GM12872 (cell line): Measurements from ENCODE around the gene CXCL14.

Experiments used
- CTCF ChIP-seq: IDR thresholded peaks from 3 replicates; pipeline ENCODE4 v1.5.1; 2011; ENCODE audit warnings: low read depth, mild to moderate bottlenecking, low read length, moderate library complexity; ENCODE audit not compliant: insufficient read depth

Gene CXCL14

GRCh38 chr5:135596157-135596763 lies 17.5 kb upstream of the CXCL14 start:
- TF ChIP-seq CTCF = no peak

DNA sequence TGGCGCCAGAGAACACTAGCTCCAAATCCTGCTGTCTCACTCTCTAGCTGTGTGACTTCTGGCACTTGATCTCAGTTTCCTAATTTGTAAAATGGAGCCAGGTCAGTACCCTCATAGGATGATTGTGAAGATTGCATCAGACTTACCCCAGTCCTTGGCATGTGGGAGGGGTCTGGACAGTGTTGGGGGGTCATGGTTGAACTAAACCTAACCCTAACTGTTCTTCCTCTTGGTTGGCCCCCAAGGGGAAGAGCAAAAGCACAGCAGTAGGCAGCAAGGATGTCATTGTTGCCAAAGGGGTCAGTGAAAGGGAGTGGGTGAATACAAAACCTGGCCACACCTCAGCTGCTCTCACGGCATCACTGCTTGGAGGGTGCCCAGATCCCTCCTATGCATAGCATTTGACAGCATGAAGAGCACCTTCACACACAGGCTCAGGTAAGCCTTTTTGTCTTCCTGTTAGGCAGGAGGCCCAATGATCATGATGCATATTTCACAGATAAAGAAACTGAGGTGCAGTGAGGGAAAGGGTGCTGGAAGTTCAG lies 15.7 kb upstream of the CXCL14 start:
- no peak for TF ChIP-seq CTCF

DNA sequence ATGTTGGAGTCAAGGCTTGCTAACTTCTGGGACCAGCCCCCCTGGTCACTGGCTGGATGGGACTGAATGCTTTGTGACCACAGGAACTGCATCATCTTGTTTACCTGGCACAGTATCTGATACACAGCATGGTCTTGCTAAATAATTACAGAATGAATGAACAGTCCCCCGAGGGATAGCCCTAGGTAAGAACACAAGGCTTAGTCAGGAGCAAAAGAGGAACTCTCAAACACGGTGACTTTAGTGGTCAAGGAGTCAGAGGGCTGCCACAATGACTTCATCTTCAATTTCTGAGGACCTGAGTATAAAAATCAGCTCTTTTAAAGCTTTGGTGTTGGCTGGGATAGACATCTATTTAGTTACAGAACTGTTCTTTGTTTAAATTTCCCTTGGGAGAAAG lies 15.1 kb upstream of the CXCL14 start:
- TF ChIP-seq CTCF = no peak

DNA sequence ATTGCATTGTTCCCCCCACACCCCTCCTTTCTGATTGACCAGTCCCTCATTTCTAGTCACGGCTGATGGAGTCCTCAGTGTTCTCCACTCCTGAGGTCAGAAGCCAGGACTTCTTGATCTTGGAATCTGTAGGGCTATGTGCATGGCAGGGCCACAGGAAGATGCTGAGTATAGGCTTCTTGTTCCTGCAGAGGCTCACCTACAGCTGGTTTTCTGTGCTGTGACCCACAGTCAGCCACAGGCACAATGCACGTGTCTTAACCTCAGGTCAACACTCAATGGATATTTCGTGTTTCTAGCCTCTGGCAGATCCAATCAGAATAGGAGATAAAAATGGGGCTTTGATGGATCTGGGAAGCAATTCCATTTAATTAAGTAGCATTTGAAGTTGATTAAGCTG lies 14.3 kb upstream of the CXCL14 start:
- no peak for TF ChIP-seq CTCF

DNA sequence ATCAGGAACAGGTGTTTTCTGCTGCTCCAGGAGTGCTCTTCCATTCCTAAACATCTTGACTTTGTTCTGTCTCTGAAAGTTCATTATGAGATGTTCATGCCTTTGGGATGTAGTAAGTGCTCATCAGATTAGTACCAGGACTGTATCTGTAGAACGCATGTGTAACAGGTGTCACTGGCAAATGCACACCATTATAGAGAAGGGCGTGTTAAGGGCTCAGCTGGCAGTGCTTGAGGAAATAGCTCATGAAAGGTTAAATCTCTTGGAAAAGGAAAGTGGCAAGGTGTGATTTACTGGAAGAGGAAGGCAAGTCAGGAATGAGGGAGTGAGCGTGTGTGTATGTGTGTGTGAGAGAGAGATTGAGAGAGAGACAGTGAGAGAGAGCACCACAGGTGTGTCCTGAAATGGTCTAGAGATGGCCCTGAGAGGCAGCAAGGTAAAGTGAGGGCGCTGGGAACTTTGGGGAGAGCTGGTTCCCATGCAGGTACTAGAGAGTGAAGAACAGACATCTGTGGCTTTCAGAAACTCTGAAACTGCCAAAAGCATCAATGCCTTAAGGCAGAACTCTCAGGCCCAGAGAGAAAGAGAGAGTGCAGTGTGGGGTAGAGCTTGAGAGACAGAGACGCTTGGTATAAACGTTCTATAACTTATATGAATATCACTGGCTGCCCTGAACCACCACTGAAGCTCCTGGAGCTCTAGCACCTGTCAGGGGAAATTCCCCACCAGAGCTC lies 13.7 kb upstream of the CXCL14 start:
- TF ChIP-seq CTCF = no peak

GRCh38 chr5:135591277-135591676 lies 12.5 kb upstream of the CXCL14 start:
- no peak for TF ChIP-seq CTCF

DNA sequence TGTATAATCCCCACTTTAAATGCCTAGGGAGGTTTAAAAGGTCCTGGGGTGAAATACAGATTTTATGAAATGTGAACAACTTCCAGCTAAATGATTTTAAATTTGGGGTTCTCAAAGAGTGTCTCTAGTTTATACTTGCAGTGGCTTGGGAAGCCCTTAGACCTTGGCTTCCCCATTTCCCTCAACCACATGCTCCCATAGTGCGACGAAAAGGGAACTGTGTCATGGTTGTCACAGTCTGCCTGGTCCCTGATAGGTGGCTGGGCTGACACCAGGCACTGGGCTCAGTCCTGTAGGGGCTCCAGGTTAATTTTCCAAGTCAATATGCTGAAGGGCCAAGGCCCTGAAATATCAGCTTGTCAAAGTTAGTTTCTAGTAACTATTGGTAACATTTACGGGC lies 10.4 kb upstream of the CXCL14 start:
- no peak for TF ChIP-seq CTCF
